Ectodermal cell (in vitro differentiated cells): ENCODE results near the gene GRID2.

ENCODE experiments used
- H3K27ac ChIP-seq: 2 replicates; pipeline ENCODE4 v1.7.0; 2013; ENCODE audit warnings: mild to moderate bottlenecking, low read depth, low read length; ENCODE audit not compliant: insufficient read depth, poor library complexity, severe bottlenecking
- H3K27me3 ChIP-seq: 2 replicates; pipeline ENCODE4 v1.7.0; 2013; ENCODE audit warnings: mild to moderate bottlenecking, low read length; ENCODE audit not compliant: insufficient read depth, control insufficient read depth, poor library complexity, severe bottlenecking
- H3K36me3 ChIP-seq: one replicate; pipeline ENCODE4 v1.7.0; 2013; ENCODE audit warnings: low read length; ENCODE audit not compliant: control insufficient read depth, insufficient read depth
- H3K4me1 ChIP-seq: one replicate; pipeline ENCODE4 v1.7.0; 2013; ENCODE audit warnings: low read length; ENCODE audit not compliant: control insufficient read depth, insufficient read depth
- H3K4me3 ChIP-seq: 2 replicates; pipeline ENCODE4 v1.7.0; 2013; ENCODE audit warnings: low read depth, low read length, control low read depth; ENCODE audit not compliant: insufficient read depth
- H3K9me3 ChIP-seq: 2 replicates; pipeline ENCODE4 v1.7.0; 2013; ENCODE audit warnings: mild to moderate bottlenecking, low read length, moderate library complexity; ENCODE audit not compliant: control insufficient read depth
- WGBS, 2 experiments: methylation state at CpG; one replicate each; pipeline ENCODE4 v1.1.7; 2013; ENCODE audit warnings: missing lambda C conversion rate in 2 of 2; 5-methylcytosine and 5-hydroxymethylcytosine counted together

The GRID2 gene

DNA sequence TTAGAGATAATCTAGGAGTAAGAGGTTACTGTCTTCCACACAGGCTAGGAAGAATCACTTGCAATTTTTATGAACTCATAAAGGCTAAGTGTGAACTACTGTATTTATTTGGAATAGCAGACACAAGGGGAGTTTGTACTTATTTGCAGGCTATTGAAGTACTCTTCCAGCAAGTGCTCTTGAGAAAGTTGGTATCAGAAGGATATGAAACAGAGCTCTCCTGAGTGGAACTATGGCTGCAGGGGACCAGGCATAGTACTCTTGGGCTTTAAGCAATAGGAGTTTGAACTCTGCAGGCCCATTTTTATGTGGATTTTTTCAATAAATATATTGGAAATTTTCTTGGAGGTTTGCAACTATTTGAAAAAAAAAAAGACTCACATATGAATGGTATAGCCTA lies 768.5 kb downstream of the GRID2 start:
- H3K4me1 ChIP-seq: no peaks in the 10 kb centered on the region
- H3K27ac ChIP-seq: no peak overlapping the region
- H3K4me3 ChIP-seq: no peak overlapping the region
- H3K9me3 ChIP-seq: no peaks in the 10 kb centered on the region
- H3K27me3 ChIP-seq: no peaks in the 10 kb centered on the region
- no peaks in the 10 kb centered on the region for H3K36me3 ChIP-seq

DNA sequence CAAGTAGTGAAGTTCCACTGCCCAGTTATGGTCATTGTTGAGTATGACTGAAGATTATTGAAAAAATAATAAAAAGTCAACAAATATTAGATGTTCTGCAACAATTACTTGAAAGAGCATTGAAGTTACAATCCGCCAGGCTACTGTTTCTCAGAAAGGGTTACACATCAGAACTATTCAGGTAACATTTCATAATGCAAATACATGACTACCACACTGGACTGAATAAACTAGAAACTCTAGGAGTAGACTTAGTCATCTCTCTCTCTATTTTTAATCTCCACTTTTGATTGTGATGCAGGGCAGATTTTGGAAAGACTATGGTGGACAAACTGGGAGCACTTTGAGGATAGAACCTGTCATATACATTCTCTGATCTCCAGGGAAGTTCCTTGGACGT lies 776.5 kb downstream of the GRID2 start:
- WGBS, 2 experiments: 93 to 94% methylated on average over 2 of the region's 2 CpGs
- Histone ChIP-seq H3K27ac (no peak overlapping the region), H3K9me3 (no peaks in the 10 kb centered on the region), H3K27me3 (no peaks in the 10 kb centered on the region), H3K36me3 (no peaks in the 10 kb centered on the region), H3K4me3 (no peak overlapping the region), H3K4me1 (no peaks in the 10 kb centered on the region)

DNA sequence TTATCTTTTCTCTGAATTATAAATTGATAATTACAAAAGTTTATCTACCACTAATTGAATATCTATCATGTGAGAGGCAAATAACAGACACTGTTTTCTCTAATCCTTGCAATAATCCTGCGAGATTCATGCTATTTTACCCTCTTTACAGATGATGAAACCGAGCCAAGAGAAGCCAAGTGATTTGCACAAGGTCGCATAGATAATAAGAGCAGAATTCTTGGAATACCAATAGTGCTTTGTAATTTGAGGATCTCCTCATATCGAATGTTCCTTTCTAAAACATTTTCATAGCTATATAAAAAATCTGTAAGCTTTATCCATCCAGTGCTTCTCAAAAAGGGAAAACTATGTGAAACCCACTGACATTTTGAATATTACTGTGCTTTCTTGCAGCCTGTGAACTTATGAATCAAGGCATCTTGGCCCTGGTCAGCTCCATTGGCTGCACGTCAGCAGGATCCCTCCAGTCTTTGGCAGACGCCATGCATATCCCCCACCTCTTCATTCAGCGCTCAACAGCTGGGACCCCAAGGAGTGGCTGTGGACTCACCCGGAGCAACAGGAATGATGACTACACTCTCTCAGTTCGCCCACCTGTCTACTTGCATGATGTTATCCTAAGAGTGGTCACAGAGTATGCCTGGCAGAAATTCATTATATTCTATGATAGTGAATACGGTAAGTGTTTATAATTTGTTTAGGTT lies 781.0 kb downstream of the GRID2 start:
- no peak overlapping the region for H3K4me3 ChIP-seq
- WGBS, 2 experiments: 72% methylated on average over 10 of the region's 10 CpGs
- H3K27me3 ChIP-seq: no peaks in the 10 kb centered on the region
- no peaks in the 10 kb centered on the region for H3K9me3 ChIP-seq
- no peak overlapping the region for H3K27ac ChIP-seq
- no peaks in the 10 kb centered on the region for H3K4me1 ChIP-seq
- no peaks in the 10 kb centered on the region for H3K36me3 ChIP-seq

DNA sequence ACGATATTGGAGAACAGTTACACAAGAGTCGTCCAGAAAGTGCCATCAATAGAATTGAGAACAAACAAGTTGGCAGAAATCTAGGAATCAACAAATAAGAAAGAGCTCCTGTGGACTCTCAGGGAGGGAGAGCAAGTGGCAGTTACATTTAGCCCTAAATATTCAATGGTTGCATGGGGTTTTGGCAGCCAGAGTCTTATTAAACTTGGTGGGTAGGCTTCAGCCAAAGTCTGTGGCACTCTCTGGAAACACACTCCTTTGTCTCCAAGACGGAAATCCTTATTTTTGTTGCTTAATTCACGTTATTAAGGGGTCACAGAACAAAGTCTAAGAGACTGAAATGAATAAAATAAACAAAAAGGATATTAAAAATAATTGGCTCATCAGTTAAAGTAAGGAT lies 782.6 kb downstream of the GRID2 start:
- no peak overlapping the region for H3K27ac ChIP-seq
- no peaks in the 10 kb centered on the region for H3K36me3 ChIP-seq
- H3K4me1 ChIP-seq: no peaks in the 10 kb centered on the region
- no peak overlapping the region for H3K4me3 ChIP-seq
- H3K27me3 ChIP-seq: no peaks in the 10 kb centered on the region
- H3K9me3 ChIP-seq: no peaks in the 10 kb centered on the region
- 73 to 84% methylated on average over 2 to 4 of the region's 4 CpGs for WGBS, 2 experiments

- no peaks in the 10 kb centered on the region for H3K36me3 ChIP-seq
- no peaks in the 10 kb centered on the region for H3K4me1 ChIP-seq
- 96 to 100% methylated on average over 2 of the region's 2 CpGs for WGBS, 2 experiments
- no peak overlapping the region for H3K27ac ChIP-seq
- H3K4me3 ChIP-seq: no peak overlapping the region
- no peaks in the 10 kb centered on the region for H3K27me3 ChIP-seq
- no peaks in the 10 kb centered on the region for H3K9me3 ChIP-seq
Observed at GRCh38 chr4:93092765-93093164, 789.0 kb downstream of the GRID2 start.

- Histone ChIP-seq H3K27ac (no peak overlapping the region), H3K4me3 (no peak overlapping the region), H3K4me1 (no peaks in the 10 kb centered on the region), H3K27me3 (no peaks in the 10 kb centered on the region), H3K36me3 (no peaks in the 10 kb centered on the region), H3K9me3 (no peaks in the 10 kb centered on the region)
- 88 to 91% methylated on average over 6 to 7 of the region's 7 CpGs for WGBS, 2 experiments
Observed at GRCh38 chr4:93103042-93103441, 799.3 kb downstream of the GRID2 start.

GRCh38 chr4:93116624-93117023 lies 812.9 kb downstream of the GRID2 start:
- WGBS, 2 experiments: 86 to 92% methylated on average over 1 of the region's 1 CpG
- Histone ChIP-seq H3K9me3 (no peaks in the 10 kb centered on the region), H3K36me3 (no peaks in the 10 kb centered on the region), H3K27ac (no peak overlapping the region), H3K27me3 (no peaks in the 10 kb centered on the region), H3K4me1 (no peaks in the 10 kb centered on the region), H3K4me3 (no peak overlapping the region)

DNA sequence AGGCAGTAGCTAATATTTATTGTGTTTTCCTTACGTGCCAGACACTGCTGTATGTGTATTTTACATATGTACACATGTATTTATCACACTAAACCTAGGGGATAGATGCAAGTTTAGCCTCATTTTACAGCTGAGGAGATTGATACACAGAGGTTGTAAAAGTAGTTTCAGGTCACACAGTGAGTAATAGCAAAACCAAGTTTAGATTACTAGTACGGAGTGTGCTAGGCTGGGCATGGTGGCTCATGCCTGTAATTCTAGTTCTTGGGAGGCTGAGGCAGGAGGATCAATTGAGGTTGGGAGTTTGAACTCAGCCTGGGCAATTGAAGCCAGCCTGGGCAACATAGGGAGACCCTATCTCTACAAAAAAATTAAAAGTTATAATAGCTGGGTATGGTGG lies 823.7 kb downstream of the GRID2 start:
- WGBS, 2 experiments: 93 to 97% methylated on average over 1 of the region's 2 CpGs
- Histone ChIP-seq H3K4me3 (no peak overlapping the region), H3K9me3 (no peaks in the 10 kb centered on the region), H3K36me3 (no peaks in the 10 kb centered on the region), H3K27ac (no peak overlapping the region), H3K27me3 (no peaks in the 10 kb centered on the region), H3K4me1 (no peaks in the 10 kb centered on the region)

DNA sequence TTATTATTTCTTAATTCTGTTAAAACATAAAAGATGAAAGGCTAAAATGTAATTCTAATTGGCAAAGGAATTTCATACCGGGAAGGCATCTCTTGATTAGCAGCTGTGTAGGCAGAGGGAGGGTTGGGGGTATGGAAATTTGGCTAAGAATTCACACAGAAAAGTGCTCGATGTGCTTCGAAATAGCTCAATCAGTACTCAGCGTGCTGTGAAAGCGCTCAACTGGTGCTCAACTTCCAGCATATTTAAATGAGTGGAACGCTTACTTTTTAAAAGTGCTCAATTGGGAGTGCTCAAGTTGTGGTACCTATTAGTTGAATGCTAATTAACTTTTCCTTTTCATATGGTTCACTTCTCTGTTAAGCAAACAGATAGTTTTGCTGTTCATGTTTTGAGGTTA lies 828.9 kb downstream of the GRID2 start:
- no peaks in the 10 kb centered on the region for H3K9me3 ChIP-seq
- WGBS, 2 experiments: 46 to 55% methylated on average over 6 of the region's 6 CpGs

GRCh38 chr4:93139118-93139517 lies 835.4 kb downstream of the GRID2 start:
- H3K9me3 ChIP-seq: no peaks in the 10 kb centered on the region
- no peaks in the 10 kb centered on the region for H3K27me3 ChIP-seq

More for the DNA sequence above, 828.9 kb downstream of the GRID2 start:
- Histone ChIP-seq H3K36me3 (no peaks in the 10 kb centered on the region), H3K27me3 (no peaks in the 10 kb centered on the region), H3K4me3 (no peak overlapping the region), H3K4me1 (no peaks in the 10 kb centered on the region), H3K27ac (no peak overlapping the region)

GRCh38 chr4:93143902-93144301 lies 840.1 kb downstream of the GRID2 start:
- Histone ChIP-seq H3K27me3 (no peaks in the 10 kb centered on the region), H3K4me3 (no peak overlapping the region), H3K4me1 (peaks cover 8% of the 10 kb centered on the region), H3K9me3 (no peaks in the 10 kb centered on the region), H3K27ac (no peak overlapping the region), H3K36me3 (no peaks in the 10 kb centered on the region)
- 76 to 96% methylated on average over 3 of the region's 3 CpGs for WGBS, 2 experiments

More at GRCh38 chr4:93139118-93139517, 835.4 kb downstream of the GRID2 start:
- no peak overlapping the region for H3K27ac ChIP-seq
- H3K4me1 ChIP-seq: no peaks in the 10 kb centered on the region
- no peak overlapping the region for H3K4me3 ChIP-seq
- no peaks in the 10 kb centered on the region for H3K36me3 ChIP-seq
